ENCODE results near the gene KCNK10.

GRCh38 chr14:88228522-88229236, 94.4 kb downstream of the KCNK10 start:
- TF ChIP-seq EZH2phosphoT487 (IDR thresholded peaks at IDR 0.05; ENCODE audit: insufficient read depth, low read depth) (no peak), EZH2 (IDR thresholded peaks at IDR 0.05; ENCODE audit: insufficient read depth, poor library complexity, severe bottlenecking) (no peak)

Measured in GM23248 (cell line).